Measurements from ENCODE around the gene BAD.

DNA sequence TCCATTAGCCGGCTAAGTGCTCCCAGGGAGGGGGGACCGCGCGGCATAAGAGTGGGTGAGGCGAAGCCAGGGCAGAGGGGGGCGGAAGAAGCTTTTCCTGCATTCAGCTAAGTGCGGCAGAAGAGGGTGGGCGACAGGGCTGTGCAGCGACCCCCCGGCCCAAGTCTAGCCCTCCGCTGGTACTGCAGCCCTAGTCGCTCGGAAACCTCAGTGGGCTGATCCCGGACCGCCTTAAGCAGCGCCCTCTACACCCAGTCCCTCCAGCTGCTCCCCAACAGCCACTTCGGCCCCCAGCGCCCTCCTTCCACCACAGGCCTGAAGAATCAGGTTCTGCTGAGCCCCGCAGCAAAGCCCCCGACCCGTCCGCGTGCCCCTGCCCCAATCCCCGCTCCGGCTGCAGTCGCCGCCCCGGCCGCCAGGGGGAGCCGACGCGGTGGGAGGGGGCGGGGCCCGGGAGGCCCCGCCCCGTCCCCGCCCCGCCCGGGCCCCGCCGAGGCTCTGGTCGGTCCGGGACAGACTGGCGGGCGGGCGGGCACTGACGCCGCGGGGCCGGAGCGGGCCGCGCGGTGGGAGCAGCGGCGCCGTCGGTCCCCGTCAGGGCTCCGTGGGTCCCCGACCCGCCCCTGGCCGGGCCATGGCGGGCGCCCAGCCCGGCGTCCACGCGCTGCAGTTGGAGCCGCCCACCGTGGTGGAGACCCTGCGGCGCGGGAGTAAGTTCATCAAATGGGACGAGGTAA is 33.3 kb downstream of the BAD start, which contains the start of gene PLCB3:
- TF ChIP-seq CTCF (IDR thresholded peaks at IDR 0.05; ENCODE audit: low read depth, low read length) (peak; percentile 43), POLR2A (IDR thresholded peaks at IDR 0.05; ENCODE audit: extremely low read depth, insufficient read length) (peak; percentile 44), MAX (IDR thresholded peaks at IDR 0.05; ENCODE audit: low read depth, low read length) (no peak), MYC (IDR thresholded peaks at IDR 0.05; ENCODE audit: low read depth, low read length) (0 out of 2 replicates have a peak, but pooled peaks have one; percentile 4)
